T47D (cell line): Measurements from ENCODE around the gene TOP3A.
A peak's percentile ranks its signal among the peaks of the same experiment; 100 is the strongest.

ENCODE experiments used
- DNase-seq, 2 experiments: peaks; one replicate each; pipeline versions ENCODE4 v3.0.0 to v3.0.0-alpha.2; 2011 to 2012; ENCODE audit warnings: low read depth in 1 of 2, low spot score in 1 of 2
- JUND ChIP-seq: IDR thresholded peaks from 2 replicates; pipeline ENCODE4 v1.6.1; 2012; ENCODE audit warnings: low read depth
- in situ Hi-C: cut with HindIII; loops from 2 replicates; pipeline ENCODE4 v1.10.0; 2016; ENCODE audit warnings: low sequenced_read_pairs, low pct_unique_long_range_greater_than_20kb

The TOP3A gene

GRCh38 chr17:18226284-18226945 lies 88.4 kb downstream of the TOP3A start:
- DNase-seq = no peak
- no peak for TF ChIP-seq JUND
- in situ Hi-C loops = no loop called here

GRCh38 chr17:18225642-18226283 lies 89.0 kb downstream of the TOP3A start:
- no peak for DNase-seq
- in situ Hi-C loops = no loop called here
- no peak for TF ChIP-seq JUND

GRCh38 chr17:18225121-18225641 lies 89.6 kb downstream of the TOP3A start, which contains the start of gene LLGL1:
TSS of gene LLGL1 (plus strand) at chr17:18225635. CDS start at chr17:18225683, 48 bp downstream.
- in situ Hi-C loops = no loop called here
- DNase-seq = peak; percentile 94 to 95

GRCh38 chr17:18224387-18225120 lies 90.2 kb downstream of the TOP3A start:
- DNase-seq = no peak
- in situ Hi-C loops = no loop called here
- TF ChIP-seq JUND = no peak

More at GRCh38 chr17:18225121-18225641, 89.6 kb downstream of the TOP3A start, which contains the start of gene LLGL1:
- no peak for TF ChIP-seq JUND

- DNase-seq = no peak
- in situ Hi-C loops = no loop called here
- TF ChIP-seq JUND = no peak
These were observed 90.8 kb downstream of the TOP3A start for GRCh38 chr17:18224053-18224386.
